ENCODE data around the gene TMEM151A.
"Not testable (repeated sequence)": the region's sequence is repeated elsewhere in the genome, so short reads cannot be mapped to it uniquely, and the experiment has no call there.

Gene TMEM151A

DNA sequence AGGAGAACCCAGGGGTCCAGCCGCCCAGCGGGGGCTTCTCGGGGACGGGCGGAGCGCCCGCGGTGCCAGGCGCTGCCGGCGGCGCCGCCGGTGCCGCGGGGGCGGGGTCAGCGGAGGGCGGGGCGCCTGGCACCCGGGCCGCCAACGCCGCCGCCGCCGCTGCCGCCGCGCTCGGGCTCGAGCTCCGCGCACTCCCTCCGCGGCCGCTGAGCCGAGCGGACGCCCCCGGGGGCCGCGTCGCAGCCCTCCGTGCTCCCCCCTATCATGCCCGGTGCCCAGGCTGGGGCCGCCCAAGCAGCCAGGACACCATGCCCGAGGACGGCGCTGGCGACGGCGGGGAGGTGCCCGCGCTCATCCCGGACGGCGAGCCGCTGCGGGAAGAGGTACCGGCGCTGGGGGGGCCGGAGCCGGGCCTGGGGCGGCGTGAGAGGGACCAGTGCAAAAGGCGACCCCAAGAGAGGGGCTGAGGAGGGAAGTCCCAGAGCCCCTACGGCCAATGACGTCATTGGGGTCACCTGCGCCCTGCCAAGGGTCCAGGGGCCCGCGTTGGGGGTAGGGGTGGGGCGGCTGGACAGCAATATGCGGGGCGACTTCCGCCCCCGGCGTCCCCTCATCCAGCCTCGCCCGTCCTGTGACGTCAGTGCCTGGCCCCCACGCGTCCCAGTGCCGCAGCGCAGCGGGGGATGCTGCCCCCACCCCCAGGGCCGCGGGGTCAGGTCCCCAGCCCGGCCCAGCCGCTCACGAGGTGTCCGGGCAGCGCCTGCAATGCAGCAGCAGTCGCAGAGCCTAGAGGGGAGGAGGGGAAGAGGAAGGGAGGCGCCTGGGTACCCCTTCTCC lies at the start of gene TMEM151A:
Gene TMEM151A (plus strand): TSS at position 189 of the 837 bp plus-strand sequence. CDS start 120 bp downstream, at position 309.
- DNase-seq = no peak

DNA sequence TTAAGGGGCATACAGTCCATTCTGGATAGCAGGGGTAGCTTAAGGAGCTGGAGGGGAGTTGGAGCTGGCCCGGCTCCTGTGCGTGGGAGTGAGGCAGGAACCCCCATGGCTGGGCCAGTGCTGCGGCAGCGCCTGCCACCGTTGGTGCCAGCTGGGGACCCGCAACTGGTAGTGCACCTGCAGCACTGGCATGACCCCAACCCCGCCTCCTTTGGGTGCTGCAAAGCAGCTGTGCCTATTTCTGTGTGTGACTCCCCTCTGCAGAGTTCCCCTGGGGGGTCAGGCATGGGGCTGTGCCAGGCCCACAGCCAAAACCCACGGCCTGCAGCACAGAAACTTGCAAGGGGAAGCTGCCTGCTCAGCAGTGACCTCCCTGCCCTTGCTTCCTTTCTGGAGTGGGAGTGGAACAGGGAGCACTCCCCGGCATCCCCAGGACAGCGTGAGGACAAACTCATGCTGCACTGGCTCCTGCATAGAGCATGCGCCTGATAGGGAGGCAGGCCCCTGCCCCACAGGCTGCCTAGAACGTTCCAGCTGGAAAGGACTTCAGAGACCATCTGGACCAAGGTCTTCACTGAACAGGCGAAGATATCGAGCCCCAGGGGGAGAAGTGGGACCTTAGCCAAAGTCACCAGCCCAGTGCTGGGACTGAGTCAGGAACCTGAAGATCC lies 49.5 kb upstream of the TMEM151A start:
- no peak for DNase-seq

DNA sequence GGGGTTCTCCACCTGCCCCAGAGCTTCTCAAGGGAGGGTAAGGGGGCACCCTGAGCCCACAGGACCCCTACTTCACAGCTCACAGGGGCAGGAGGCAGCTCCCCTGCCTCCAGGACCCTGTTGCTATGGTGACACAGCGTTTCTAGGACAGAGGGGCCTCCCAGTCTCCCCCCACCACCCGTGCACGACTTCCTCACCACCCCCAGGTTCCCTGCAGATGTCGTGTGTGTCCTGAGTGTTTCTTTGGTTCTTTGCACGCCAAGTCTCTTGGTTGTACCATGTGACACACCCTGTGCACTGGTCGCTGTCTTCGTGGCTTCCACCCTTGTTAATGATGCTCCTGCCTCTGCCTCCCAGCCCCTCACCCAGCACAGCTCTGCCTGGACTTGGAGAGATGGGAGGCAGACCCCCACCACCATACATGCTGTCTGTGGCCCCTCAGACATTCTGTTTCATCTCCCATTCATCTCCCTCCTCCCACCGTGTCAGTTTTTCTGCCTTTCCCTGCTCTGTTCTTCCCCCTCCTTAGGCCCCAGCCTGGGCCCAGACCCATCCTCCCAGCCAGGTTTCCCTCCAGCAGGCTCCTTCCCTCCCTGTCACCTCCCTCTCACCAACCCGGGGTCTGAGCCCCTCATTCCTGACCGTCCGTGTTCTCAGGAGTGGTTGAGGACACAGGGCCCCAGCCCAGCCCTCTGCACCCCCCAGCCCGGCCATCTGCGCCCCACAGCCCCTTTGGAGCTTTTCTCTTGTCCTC lies 47.7 kb upstream of the TMEM151A start:
- DNase-seq = no peak

DNA sequence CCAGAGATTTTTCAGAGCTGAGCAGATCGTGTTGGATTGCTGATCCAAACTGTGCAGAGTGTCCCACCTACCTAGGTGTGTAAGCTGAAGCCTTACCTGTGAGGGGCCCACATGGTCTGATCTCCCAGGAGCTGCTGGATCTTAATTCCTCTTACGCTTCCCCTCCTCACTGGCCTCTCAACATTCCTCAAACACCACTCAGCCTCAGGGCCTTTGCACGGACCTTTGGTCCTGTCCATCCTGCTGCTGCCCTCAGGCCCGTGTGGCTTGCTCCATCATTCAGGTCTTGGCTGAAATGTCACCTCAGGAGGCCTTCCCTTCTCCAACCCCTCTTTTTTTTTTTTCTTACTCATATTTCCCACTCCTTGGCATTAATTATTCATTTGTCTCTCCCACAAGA lies 44.4 kb upstream of the TMEM151A start:
- no peak for DNase-seq

DNA sequence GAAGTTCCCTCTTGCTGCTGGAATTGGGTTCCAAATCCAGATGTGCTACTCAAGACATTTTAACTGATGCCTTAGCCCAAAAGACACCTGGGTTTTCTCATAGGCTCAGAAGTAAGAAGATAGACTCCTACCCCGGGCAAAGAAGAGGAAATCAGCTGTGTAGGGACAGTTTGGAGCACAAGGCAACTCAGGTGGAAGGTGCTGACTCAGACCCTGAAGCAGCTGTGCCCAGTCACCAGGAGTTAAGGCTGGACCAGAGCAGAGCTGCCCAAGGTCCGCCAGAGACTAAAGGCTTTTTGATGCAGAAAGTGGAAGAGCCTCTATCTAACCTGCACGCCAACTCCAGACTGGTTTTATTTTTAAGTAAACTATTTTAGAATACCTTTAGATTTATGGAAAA lies 43.9 kb upstream of the TMEM151A start:
- no peak for DNase-seq

DNA sequence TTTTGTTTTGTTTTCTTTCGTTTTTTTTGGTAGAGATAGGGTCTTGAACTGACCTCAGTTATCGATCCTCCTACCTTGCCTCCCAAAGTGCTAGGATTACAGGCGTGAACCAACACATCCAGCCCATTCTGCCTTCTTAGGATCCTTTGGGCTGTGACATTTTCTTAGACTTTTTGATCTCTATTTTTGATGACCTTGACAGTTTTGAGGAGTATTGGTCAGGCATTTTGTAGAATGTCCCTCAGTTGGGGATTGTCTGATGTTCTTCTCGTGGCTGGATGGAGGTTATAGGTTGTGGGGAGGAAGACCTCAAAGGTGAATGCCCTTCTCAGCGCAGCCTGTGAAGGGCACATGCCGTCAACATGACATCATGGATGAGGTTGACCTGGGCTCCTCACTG lies 42.8 kb upstream of the TMEM151A start:
- no peak for DNase-seq

DNA sequence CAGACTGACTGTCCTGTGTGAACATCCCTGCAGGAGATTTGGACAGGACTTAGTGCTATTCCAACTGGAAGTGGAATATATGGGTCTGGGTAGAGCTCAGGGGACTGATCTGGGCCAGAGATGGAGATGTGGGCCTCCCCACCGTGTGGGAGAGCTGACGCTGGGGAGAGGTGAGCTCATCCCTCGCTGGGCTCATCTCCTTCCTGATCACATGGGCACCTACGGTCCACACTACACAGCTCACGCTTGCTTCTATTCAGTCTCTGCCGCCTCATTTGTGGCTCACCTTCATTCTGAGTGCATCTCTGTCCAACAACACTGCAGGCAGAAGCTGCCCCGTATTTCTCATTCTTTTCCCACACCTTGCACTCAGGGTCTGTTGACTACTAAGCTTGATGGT lies 39.9 kb upstream of the TMEM151A start:
- DNase-seq = no peak

DNA sequence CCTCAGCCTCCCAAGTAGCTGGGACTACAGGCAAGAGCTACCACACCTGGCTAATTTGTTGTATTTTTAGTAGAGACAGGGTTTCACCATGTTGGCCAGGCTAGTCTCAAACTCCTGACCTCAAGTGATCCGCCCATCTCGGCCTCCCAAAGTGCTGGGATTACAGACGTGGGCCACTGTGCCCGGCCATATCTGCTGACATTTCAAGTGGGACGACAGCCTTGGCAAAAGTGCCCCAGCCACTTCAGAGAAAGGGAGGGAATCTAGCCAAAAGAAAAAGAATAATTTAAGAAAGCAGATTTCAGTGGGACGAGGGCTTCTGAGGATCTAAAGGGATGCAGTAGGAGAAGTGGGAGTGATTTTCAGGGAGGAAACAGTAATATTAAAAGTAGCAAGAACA lies 38.6 kb upstream of the TMEM151A start:
- not testable (repeated sequence) for DNase-seq

DNA sequence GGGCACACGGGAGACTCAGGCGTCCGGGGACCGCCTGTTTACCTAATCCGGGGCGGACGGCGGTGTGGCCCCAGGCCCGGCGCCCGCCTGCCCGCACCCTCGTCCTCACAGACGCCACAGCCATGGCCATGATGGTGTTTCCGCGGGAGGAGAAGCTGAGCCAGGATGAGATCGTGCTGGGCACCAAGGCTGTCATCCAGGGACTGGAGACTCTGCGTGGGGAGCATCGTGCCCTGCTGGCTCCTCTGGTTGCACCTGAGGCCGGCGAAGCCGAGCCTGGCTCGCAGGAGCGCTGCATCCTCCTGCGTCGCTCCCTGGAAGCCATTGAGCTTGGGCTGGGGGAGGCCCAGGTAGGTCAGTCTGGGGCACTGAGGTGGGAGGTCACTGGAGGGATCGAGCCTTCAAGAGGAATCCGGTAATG lies 33.2 kb upstream of the TMEM151A start:
- no peak for DNase-seq

DNA sequence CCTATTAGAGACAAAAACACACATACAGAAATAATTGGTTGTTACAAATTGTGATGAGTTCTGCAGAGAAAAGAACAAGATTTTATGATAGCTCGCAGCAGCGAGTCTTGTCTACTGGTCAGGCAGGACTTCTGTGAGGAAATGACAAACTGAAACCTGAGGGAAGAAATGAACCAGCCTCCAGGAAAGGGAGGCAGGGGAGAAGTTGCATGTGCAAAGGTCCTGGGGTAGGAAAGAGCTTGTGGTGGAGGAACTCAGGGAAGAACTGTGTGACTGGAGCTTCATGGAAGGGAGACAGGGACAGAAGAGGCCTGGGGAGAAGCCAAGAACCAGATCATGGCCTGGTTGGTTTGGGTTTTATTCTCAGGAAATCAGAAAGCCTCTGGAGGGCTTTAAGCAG lies 32.5 kb upstream of the TMEM151A start:
- DNase-seq = no peak

DNA sequence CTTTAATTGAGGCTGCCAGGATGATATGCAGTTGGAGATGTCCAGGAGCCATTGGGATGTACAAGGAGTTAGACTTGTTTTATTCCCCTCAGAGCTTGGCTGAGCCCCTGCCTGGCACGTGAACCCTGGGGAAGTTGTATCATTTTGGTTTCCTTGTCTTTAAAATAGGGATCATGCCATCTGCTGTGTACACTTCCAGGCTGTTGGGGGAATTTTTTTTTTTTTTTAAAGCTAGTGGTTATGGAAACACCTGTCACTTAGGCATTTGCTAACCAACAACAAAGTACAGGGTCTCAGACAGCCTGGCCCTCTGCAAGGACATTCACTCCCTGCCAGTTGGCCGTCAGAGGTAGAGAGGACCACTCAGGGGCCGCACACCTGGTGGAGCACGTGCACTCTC lies 31.7 kb upstream of the TMEM151A start:
- DNase-seq = no peak

DNA sequence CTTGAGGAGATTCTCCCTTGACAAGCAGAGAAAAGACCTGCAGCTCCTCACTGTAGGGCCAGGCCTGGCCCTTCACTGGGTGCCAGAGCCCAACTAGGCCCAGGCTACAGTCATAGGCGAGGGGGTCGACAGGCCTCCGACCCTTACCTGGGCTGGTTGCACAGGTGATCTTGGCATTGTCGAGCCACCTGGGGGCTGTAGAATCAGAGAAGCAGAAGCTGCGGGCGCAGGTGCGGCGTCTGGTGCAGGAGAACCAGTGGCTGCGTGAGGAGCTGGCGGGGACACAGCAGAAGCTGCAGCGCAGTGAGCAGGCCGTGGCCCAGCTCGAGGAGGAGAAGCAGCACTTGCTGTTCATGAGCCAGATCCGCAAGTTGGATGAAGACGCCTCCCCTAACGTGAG lies 30.1 kb upstream of the TMEM151A start:
- DNase-seq = no peak

DNA sequence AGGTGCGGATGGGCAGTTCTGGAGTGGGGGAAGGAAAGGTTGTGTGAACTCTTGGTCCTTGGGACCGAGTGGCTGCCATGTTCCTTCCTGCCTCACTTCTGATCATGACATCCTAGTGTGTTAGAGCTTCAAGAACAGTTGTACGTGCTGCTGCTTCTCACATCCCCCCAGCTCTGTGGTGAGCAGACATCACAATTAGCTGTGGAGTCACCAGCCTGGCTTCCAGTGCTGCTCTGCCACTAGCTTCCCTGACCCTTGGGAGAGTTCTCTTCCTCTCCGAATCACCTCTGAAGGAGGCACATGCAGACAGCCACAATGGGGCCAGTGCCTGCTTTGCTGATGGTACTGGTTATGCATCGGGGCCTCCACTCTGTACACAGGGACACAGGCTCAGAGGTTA lies 29.5 kb upstream of the TMEM151A start:
- DNase-seq = no peak

DNA sequence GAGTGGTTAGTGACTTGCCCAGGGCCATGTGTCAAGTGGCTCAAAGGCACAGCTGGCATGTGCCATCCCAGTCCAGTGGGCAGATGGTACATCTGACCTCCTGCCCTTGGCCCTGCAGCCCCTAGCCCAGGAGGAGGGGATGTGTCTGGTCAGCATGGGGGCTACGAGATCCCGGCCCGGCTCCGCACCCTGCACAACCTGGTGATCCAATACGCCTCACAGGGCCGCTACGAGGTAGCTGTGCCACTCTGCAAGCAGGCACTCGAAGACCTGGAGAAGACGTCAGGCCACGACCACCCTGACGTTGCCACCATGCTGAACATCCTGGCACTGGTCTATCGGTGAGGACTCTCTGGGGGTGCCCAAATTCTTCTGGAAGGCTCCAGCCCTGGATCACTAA lies 29.0 kb upstream of the TMEM151A start:
- no peak for DNase-seq

DNA sequence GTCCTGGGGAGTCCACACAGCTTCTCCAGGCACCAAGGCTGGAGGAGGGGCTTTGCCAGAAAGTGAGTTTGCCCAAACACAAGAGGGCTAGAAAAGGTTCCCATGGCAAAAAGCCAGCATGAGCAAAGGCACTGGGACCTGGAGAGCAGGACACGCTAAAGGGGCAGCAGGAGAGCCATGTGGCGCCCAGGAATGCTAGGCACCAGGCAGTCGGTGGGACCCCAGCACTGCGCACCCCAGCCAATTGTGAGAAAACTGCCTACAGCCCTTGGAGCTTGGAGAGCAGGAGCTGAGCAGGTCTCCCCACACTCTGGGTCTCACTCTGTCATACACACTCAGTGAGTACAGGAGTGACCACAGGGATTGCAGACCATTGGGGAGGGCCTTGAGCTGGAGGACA lies 28.5 kb upstream of the TMEM151A start:
- DNase-seq = no peak

DNA sequence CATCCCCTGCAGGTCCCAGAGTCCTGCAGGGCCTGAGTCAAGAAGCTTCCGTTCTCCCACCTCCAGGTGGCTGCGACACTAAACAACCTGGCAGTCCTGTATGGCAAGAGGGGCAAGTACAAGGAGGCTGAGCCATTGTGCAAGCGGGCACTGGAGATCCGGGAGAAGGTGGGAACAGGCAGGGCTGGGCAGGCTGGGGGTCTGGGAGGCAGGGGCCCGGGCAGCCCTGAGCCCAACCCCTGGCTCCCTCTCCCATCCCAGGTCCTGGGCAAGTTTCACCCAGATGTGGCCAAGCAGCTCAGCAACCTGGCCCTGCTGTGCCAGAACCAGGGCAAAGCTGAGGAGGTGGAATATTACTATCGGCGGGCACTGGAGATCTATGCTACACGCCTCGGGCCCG lies 27.9 kb upstream of the TMEM151A start:
- DNase-seq = no peak

DNA sequence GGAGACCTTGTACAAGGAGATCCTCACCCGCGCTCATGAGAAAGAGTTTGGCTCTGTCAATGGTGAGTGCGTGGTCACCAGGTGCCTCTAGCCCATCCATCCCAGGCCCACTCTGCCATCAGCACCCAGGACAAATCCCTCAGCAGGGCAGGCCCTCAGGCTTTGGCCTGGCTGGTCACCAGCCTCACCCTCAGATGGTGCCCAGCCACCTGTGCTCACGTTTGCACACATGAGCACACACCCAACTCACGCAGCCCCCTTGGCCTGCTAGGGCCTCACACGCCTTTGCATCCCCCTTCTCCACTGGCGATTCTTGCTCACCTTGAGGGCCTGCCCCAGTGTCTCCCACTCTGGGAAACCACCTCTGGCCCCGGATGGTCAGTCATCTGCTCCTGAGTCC lies 27.3 kb upstream of the TMEM151A start:
- no peak for DNase-seq

DNA sequence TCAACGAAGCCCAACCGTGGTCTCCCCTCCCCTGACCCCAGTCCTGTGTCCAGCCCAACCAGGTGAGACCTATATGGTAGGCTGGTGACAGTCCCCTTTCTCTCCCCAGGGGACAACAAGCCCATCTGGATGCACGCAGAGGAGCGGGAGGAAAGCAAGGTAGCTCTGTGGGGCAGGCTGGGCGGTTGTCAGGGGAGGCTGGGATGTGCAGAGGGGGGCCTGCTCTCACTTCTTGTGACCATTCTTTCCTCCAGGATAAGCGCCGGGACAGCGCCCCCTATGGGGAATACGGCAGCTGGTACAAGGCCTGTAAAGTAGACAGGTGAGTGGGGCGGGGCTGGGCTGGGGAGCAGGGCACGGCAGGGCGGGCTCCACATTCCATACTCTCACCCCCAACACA lies 26.8 kb upstream of the TMEM151A start:
- DNase-seq = no peak

DNA sequence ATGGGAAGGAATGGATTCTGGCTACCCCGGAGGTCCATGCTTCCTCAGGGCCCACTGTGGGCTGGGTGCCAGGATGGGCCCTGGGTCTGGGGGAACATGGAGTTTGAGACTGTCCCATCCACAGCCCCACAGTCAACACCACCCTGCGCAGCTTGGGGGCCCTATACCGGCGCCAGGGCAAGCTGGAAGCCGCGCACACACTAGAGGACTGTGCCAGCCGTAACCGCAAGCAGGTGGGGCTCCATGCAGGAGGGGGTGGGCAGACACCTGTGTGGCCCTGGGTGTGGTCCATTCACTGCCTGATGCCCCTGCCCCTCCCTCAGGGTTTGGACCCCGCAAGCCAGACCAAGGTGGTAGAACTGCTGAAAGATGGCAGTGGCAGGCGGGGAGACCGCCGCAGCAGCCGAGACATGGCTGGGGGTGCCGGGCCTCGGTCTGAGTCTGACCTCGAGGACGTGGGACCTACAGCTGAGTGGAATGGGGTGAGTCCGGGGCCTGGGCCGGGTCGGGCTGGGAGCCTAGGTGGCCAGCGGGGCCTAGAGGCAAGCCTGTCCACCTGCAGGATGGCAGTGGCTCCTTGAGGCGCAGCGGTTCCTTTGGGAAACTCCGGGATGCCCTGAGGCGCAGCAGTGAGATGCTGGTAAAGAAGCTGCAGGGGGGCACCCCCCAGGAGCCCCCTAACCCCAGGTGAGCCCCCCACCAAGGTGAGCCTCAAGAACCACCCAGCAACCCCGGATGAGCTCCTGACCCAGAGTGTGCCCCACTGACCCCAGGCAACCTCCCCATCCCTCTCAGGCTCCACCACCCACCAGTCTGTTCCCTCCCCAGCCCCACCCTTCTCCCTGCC lies 25.9 kb upstream of the TMEM151A start:
- no peak for DNase-seq

DNA sequence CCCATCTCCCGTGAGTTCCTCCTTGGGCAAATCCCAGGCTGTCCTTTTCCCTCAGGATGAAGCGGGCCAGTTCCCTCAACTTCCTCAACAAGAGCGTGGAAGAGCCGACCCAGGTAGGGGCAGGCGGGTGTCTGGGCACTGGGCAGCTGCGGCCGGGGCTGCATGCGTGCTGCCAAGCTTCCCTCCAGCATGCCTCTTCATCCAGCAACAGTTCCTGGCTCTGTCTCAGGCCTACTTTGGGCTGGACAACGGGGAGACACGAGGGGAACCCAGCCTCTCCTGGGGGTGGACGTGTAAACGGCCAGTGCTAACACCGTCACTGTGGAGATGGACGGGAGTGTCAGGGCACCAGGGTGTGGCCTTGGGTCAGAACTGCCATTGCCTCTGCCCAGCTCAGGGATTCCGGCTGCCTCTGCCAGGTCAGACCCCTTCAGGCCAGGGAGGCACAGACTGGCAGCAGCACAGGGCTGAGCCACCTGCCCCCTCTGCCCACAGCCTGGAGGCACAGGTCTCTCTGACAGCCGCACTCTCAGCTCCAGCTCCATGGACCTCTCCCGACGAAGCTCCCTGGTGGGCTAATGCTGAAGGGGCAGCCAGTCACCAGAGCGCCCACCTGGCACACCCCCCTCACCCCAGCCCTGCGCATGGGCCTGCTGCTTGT lies 25.2 kb upstream of the TMEM151A start:
- DNase-seq = no peak

DNA sequence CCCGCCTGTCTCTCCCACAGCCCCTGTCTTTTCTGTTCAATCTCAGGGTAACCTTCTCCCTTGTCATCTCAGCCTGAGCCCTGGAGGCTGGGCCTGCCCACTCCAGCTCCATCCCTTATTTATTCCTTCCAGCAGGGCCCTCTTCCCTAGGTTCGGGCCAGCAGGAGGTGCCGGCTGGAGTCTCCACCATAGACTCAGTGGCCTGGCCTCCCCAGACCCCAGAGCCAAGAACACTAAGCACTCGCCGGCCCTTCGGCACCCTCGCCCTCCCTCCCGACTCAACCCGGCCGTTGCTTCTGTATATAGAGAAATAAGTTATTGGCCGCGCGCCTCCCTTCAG lies 24.7 kb upstream of the TMEM151A start:
- no peak for DNase-seq
